Activated T-cell treated with anti-CD3 and anti-CD28 coated beads, Interleukin-2, amount 50 U/mL, for 24 hours (primary cell): ENCODE results near the gene CASR.
"Not testable (repeated sequence)": the region's sequence is repeated elsewhere in the genome, so short reads cannot be mapped to it uniquely, and the experiment has no call there.

Experiments used
- DNase-seq: peaks from one replicate; pipeline ENCODE4 v3.0.0-alpha.2; 2020
- H3K27ac Mint-ChIP-seq: 2 replicates; pipeline ENCODE4 v1.8.0; 2020; ENCODE audit warnings: mild to moderate bottlenecking, mixed read lengths
- H3K27me3 Mint-ChIP-seq: 2 replicates; pipeline ENCODE4 v1.8.0; 2020; ENCODE audit warnings: mixed read lengths
- H3K36me3 Mint-ChIP-seq: 2 replicates; pipeline ENCODE4 v1.8.0; 2020; ENCODE audit warnings: low read depth, mixed read lengths
- H3K4me1 Mint-ChIP-seq: 2 replicates; pipeline ENCODE4 v1.8.0; 2020; ENCODE audit warnings: low read depth, mixed read lengths
- H3K4me3 Mint-ChIP-seq: 2 replicates; pipeline ENCODE4 v1.8.0; 2020; ENCODE audit warnings: mild to moderate bottlenecking, moderate library complexity, mixed read lengths
- H3K9me3 Mint-ChIP-seq: 2 replicates; pipeline ENCODE4 v1.8.0; 2020; ENCODE audit warnings: mixed read lengths

Gene CASR

GRCh38 chr3:122183521-122183892 is at the start of gene CASR:
Gene CASR, plus strand, starts transcription at chr3:122183668. Its CDS starts 70,522 bp downstream, at chr3:122254190.
- Mint-ChIP-seq H3K36me3 (no peaks in the 10 kb centered on the region), H3K4me1 (peaks cover 7% of the 10 kb centered on the region), H3K9me3 (no peaks in the 10 kb centered on the region), H3K27me3 (peaks cover 78% of the 10 kb centered on the region), H3K27ac (no peak within 1 kb of the TSS), H3K4me3 (peak within 1 kb of the TSS; percentile 58)
- DNase-seq: no peak

DNA sequence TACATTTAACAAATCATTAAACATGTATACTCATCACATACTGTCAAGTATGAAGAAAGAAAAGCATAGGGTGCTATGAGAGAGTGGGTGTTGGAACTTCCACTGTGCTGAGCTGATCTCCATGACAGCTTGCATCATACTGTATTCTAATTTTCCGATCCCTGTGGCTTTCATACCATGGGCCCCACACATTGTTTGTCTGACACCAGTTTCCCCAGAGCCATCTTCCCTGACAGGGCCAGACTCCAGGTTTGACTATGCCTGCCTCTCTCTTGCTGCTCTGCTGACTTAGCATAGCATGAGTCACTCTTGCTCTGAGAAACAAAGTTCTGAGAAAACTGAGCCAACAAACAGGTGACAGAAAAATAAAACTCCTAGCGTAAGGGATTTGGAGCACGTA is 37.0 kb upstream of the CASR start:
- Mint-ChIP-seq H3K36me3 (peaks cover 3% of the 10 kb centered on the region), H3K4me1 (peaks cover 36% of the 10 kb centered on the region), H3K27ac (peak overlapping the region; percentile 87), H3K27me3 (peaks cover 8% of the 10 kb centered on the region), H3K4me3 (no peak overlapping the region), H3K9me3 (peaks cover 7% of the 10 kb centered on the region)
- DNase-seq: peak; percentile 58

GRCh38 chr3:122148941-122149627 is 34.4 kb upstream of the CASR start:
- H3K9me3 Mint-ChIP-seq: peaks cover 17% of the 10 kb centered on the region
- H3K36me3 Mint-ChIP-seq: no peaks in the 10 kb centered on the region
- H3K4me1 Mint-ChIP-seq: peaks cover 36% of the 10 kb centered on the region
- DNase-seq: no peak
- peak overlapping the region; percentile 70 for H3K27ac Mint-ChIP-seq
- no peaks in the 10 kb centered on the region for H3K27me3 Mint-ChIP-seq
- H3K4me3 Mint-ChIP-seq: no peak overlapping the region

DNA sequence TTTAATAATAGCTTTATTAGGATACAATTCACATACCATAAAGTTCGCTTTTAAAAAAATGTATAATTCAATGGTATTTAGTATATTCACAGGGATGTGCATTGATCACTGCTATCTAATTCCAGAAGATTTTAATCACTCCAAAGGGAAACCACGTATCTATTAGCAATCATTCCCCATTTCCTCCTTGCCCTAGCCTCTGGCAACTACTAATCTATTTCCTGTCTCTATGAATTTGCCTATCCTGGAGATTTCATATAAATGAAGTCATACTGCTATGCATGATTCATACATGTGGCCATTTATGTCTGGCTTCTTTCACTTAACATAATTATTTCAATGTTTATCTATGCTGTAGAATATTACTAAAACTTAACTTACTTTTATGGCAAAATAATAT is 32.0 kb upstream of the CASR start:
- no peak overlapping the region for H3K27ac Mint-ChIP-seq
- peaks cover 3% of the 10 kb centered on the region for H3K36me3 Mint-ChIP-seq
- peaks cover 25% of the 10 kb centered on the region for H3K4me1 Mint-ChIP-seq
- H3K9me3 Mint-ChIP-seq: peaks cover 36% of the 10 kb centered on the region
- no peak for DNase-seq
- no peak overlapping the region for H3K4me3 Mint-ChIP-seq
- no peaks in the 10 kb centered on the region for H3K27me3 Mint-ChIP-seq

GRCh38 chr3:122164983-122165382 is 18.5 kb upstream of the CASR start:
- peaks cover 11% of the 10 kb centered on the region for H3K9me3 Mint-ChIP-seq
- not testable (repeated sequence) for DNase-seq, H3K4me1 Mint-ChIP-seq, H3K36me3 Mint-ChIP-seq, H3K27me3 Mint-ChIP-seq, H3K4me3 Mint-ChIP-seq, H3K27ac Mint-ChIP-seq

GRCh38 chr3:122167630-122168029 is 15.8 kb upstream of the CASR start:
- DNase-seq: no peak
- Mint-ChIP-seq H3K27me3 (peaks cover 15% of the 10 kb centered on the region), H3K4me3 (no peak overlapping the region), H3K9me3 (no peaks in the 10 kb centered on the region), H3K27ac (no peak overlapping the region), H3K36me3 (no peaks in the 10 kb centered on the region), H3K4me1 (no peaks in the 10 kb centered on the region)

- Mint-ChIP-seq H3K4me1 (no peaks in the 10 kb centered on the region), H3K4me3 (no peak overlapping the region), H3K36me3 (no peaks in the 10 kb centered on the region)
Measured at GRCh38 chr3:122168044-122168443, 15.4 kb upstream of the CASR start.

DNA sequence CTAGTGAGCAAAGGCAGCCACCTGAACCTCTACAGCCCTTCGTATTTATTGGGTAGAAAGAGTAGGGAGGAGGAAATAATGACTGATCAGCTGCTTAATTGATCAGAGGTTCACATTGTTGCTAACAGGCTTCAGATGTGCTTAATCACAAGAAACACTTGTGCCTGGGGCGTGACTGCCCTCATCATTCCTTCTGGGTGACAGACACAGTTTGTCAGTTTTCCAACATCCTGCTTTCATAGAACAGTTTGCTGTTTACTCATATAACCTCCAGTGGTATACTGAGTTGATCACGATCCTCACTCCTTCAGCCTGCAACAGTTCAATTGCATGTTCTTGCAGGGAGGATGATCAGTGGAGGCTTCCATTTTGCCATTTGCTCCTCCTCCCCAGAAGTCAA is 13.6 kb upstream of the CASR start:
- Mint-ChIP-seq H3K9me3 (no peaks in the 10 kb centered on the region), H3K36me3 (no peaks in the 10 kb centered on the region), H3K27ac (no peak overlapping the region), H3K4me1 (no peaks in the 10 kb centered on the region), H3K4me3 (no peak overlapping the region), H3K27me3 (peaks cover 17% of the 10 kb centered on the region)
- DNase-seq: no peak

More at GRCh38 chr3:122168044-122168443, 15.4 kb upstream of the CASR start:
- DNase-seq: no peak
- peaks cover 17% of the 10 kb centered on the region for H3K27me3 Mint-ChIP-seq
- no peaks in the 10 kb centered on the region for H3K9me3 Mint-ChIP-seq
- no peak overlapping the region for H3K27ac Mint-ChIP-seq

- not testable (repeated sequence) for H3K27ac Mint-ChIP-seq, H3K36me3 Mint-ChIP-seq, H3K4me1 Mint-ChIP-seq, H3K4me3 Mint-ChIP-seq, DNase-seq, H3K9me3 Mint-ChIP-seq
- peaks cover 30% of the 10 kb centered on the region for H3K27me3 Mint-ChIP-seq
Measured at GRCh38 chr3:122171361-122171760, 12.1 kb upstream of the CASR start.

- no peak for DNase-seq
- no peaks in the 10 kb centered on the region for H3K9me3 Mint-ChIP-seq
- H3K27ac Mint-ChIP-seq: no peak overlapping the region
- H3K4me3 Mint-ChIP-seq: no peak overlapping the region
- H3K27me3 Mint-ChIP-seq: peaks cover 58% of the 10 kb centered on the region
- peaks cover 3% of the 10 kb centered on the region for H3K4me1 Mint-ChIP-seq
- H3K36me3 Mint-ChIP-seq: no peaks in the 10 kb centered on the region
Measured at GRCh38 chr3:122178711-122179110, 4.8 kb upstream of the CASR start.

- H3K9me3 Mint-ChIP-seq: no peaks in the 10 kb centered on the region
- H3K27me3 Mint-ChIP-seq: peaks cover 83% of the 10 kb centered on the region
- H3K36me3 Mint-ChIP-seq: no peaks in the 10 kb centered on the region
- no peak for DNase-seq
- H3K4me3 Mint-ChIP-seq: peak overlapping the region; percentile 58
- no peak overlapping the region for H3K27ac Mint-ChIP-seq
- H3K4me1 Mint-ChIP-seq: peaks cover 7% of the 10 kb centered on the region
Measured at GRCh38 chr3:122183893-122184590, 574 bp downstream of the CASR start.

DNA sequence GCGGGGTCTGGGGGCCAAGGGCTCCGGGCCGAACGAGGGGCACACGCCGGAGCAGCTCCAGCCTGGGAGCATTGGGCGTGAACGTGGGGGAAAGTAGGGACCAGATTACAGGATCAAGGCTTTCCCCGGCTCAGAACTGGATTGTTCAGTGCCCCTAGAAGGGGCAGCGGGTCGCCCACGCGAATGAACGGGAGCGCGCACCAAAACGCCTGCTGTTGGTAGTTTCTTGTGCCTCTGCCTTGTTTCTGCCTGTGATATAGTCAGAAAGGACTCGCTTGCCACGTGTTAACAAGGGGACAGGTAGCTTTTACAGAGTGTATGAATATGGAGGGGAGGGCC is 1.1 kb downstream of the CASR start:
- Mint-ChIP-seq H3K9me3 (no peaks in the 10 kb centered on the region), H3K36me3 (no peaks in the 10 kb centered on the region), H3K27ac (no peak overlapping the region), H3K27me3 (peaks cover 85% of the 10 kb centered on the region), H3K4me3 (no peak overlapping the region), H3K4me1 (peaks cover 7% of the 10 kb centered on the region)
- DNase-seq: no peak

GRCh38 chr3:122186372-122186771 is 2.9 kb downstream of the CASR start:
- Mint-ChIP-seq H3K27me3 (peaks cover 82% of the 10 kb centered on the region), H3K4me1 (peaks cover 7% of the 10 kb centered on the region)
- no peak for DNase-seq

DNA sequence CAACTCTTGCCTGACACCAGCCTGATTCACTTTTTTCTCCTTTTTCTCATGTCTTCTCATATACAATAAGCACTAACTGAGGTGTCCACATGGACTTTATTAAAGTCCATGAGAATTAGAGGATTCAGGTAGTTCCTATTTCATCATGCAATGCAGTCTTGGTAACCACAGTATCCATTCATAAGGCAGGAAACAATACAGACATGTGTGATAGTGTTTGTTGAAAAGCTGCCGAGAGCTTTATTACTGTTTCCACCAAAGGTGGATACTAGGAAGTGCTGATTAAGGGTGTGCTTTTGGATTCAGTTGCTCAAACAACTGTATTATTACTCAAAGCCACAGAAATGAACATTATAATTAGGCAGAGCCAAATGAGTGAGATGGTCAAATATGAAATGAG is 5.3 kb downstream of the CASR start:
- DNase-seq: no peak
- Mint-ChIP-seq H3K9me3 (no peaks in the 10 kb centered on the region), H3K36me3 (no peaks in the 10 kb centered on the region), H3K27ac (no peak overlapping the region), H3K27me3 (peaks cover 62% of the 10 kb centered on the region), H3K4me3 (no peak overlapping the region), H3K4me1 (peaks cover 4% of the 10 kb centered on the region)

More at GRCh38 chr3:122186372-122186771, 2.9 kb downstream of the CASR start:
- Mint-ChIP-seq H3K4me3 (no peak overlapping the region), H3K9me3 (no peaks in the 10 kb centered on the region), H3K36me3 (no peaks in the 10 kb centered on the region), H3K27ac (no peak overlapping the region)

DNA sequence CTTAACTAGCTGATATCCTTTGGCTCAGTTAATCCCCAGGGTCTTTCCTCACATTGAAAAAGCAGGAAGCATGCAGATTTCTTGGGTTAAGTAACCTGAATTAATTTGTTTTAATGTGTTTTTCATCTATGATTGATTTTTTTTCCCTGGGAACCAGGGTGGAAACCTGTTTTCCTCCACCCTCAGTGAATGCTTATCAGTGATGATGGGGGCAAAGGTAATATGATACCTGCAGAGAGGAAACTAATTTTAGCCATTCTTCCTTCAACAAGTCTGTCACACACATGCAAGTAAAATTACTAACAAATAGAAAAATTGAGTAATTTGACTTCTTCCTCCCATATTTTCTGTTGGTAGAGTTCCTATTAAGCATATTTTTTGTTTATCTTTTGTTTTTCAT is 5.9 kb downstream of the CASR start:
- H3K27me3 Mint-ChIP-seq: peaks cover 59% of the 10 kb centered on the region

More for the DNA sequence above, 5.9 kb downstream of the CASR start:
- H3K4me1 Mint-ChIP-seq: peaks cover 3% of the 10 kb centered on the region
- H3K36me3 Mint-ChIP-seq: no peaks in the 10 kb centered on the region
- no peaks in the 10 kb centered on the region for H3K9me3 Mint-ChIP-seq
- DNase-seq: no peak
- H3K4me3 Mint-ChIP-seq: no peak overlapping the region
- H3K27ac Mint-ChIP-seq: no peak overlapping the region
